ENCODE measurements around the gene LRP1. TPM values are rescaled to one million over a fixed set of nuclear protein-coding genes. Genes with fewer than 3 reads are reported as not detected.

The LRP1 gene
- total RNA-seq, 1 donor from 2014 or later: 95.7 TPM

- Mint-ChIP-seq H3K4me1 (ENCODE audit: low read depth) (peaks cover 25% of the 10 kb centered on the region), H3K4me3 (ENCODE audit: low read depth) (no peak overlapping the region), H3K27ac (no peak overlapping the region), H3K27me3 (peaks cover 28% of the 10 kb centered on the region), H3K36me3 (ENCODE audit: insufficient read depth) (peaks cover 30% of the 10 kb centered on the region), H3K9me3 (ENCODE audit: low read depth) (no peaks in the 10 kb centered on the region)
- DNase-seq (ENCODE audit: low spot score, unreplicated experiment): no peak
- TF ChIP-seq CTCF (IDR thresholded peaks at IDR 0.05; ENCODE audit: unreplicated experiment): no peak
Observed at GRCh38 chr12:57232156-57232756, 104.0 kb downstream of the LRP1 start.

DNA sequence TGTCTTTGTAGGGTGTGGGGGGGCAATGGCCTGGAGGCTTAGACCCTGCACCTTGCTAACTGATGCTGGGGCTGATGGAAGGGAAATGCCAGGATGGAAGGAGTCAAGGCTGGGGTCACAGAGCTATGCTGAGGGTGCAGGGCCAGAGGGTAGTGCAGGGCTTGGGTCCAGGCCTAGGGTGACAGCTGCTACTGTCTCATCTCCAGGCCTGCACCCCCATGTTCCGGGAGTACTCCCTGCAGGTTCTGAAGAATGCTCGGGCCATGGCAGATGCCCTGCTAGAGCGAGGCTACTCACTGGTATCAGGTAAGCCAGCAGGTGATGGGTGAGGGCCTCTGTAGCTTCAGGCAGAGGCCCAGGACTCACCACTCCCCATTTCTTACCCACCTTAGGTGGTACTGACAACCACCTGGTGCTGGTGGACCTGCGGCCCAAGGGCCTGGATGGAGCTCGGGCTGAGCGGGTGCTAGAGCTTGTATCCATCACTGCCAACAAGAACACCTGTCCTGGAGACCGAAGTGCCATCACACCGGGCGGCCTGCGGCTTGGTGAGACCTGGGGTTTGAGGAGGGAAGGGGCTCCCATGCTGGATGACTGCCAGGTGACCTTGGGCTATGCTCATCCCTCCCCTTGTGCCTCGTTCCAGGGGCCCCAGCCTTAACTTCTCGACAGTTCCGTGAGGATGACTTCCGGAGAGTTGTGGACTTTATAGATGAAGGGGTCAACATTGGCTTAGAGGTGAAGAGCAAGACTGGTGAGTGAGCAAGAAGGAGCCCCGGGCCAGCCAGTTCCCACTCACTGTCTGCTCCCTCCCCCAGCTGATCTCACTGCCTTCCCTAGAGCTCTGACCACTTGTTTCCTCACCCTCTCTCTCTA is 105.3 kb downstream of the LRP1 start:
- peaks cover 22% of the 10 kb centered on the region for H3K4me1 Mint-ChIP-seq (ENCODE audit: low read depth)
- H3K27ac Mint-ChIP-seq: no peak overlapping the region
- H3K36me3 Mint-ChIP-seq (ENCODE audit: insufficient read depth): peaks cover 30% of the 10 kb centered on the region
- TF ChIP-seq CTCF (IDR thresholded peaks at IDR 0.05; ENCODE audit: unreplicated experiment): no peak
- no peak for DNase-seq (ENCODE audit: low spot score, unreplicated experiment)
- H3K9me3 Mint-ChIP-seq (ENCODE audit: low read depth): no peaks in the 10 kb centered on the region
- peaks cover 39% of the 10 kb centered on the region for H3K27me3 Mint-ChIP-seq
- H3K4me3 Mint-ChIP-seq (ENCODE audit: low read depth): peak overlapping the region; percentile 11

DNA sequence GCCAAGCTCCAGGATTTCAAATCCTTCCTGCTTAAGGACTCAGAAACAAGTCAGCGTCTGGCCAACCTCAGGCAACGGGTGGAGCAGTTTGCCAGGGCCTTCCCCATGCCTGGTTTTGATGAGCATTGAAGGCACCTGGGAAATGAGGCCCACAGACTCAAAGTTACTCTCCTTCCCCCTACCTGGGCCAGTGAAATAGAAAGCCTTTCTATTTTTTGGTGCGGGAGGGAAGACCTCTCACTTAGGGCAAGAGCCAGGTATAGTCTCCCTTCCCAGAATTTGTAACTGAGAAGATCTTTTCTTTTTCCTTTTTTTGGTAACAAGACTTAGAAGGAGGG is 105.9 kb downstream of the LRP1 start:
- Mint-ChIP-seq H3K9me3 (ENCODE audit: low read depth) (no peaks in the 10 kb centered on the region), H3K4me3 (ENCODE audit: low read depth) (peak overlapping the region; percentile 11), H3K27me3 (peaks cover 43% of the 10 kb centered on the region), H3K36me3 (ENCODE audit: insufficient read depth) (peaks cover 30% of the 10 kb centered on the region), H3K4me1 (ENCODE audit: low read depth) (peaks cover 23% of the 10 kb centered on the region), H3K27ac (no peak overlapping the region)
- no peak for TF ChIP-seq CTCF (IDR thresholded peaks at IDR 0.05; ENCODE audit: unreplicated experiment)
- DNase-seq (ENCODE audit: low spot score, unreplicated experiment): no peak

DNA sequence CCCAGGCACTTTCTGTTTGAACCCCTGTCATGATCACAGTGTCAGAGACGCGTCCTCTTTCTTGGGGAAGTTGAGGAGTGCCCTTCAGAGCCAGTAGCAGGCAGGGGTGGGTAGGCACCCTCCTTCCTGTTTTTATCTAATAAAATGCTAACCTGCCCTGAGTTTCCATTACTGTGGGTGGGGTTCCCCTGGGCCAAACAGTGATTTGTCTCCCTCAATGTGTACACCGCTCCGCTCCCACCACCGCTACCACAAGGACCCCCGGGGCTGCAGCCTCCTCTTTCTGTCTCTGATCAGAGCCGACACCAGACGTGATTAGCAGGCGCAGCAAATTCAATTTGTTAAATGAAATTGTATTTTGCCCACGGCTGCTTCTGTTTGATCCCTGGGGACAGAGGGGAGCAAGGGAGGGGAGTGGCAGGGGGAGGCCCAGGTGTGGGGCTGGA is 106.3 kb downstream of the LRP1 start:
- Mint-ChIP-seq H3K27ac (no peak overlapping the region), H3K36me3 (ENCODE audit: insufficient read depth) (peaks cover 30% of the 10 kb centered on the region), H3K4me1 (ENCODE audit: low read depth) (peaks cover 20% of the 10 kb centered on the region), H3K9me3 (ENCODE audit: low read depth) (no peaks in the 10 kb centered on the region), H3K27me3 (peaks cover 47% of the 10 kb centered on the region), H3K4me3 (ENCODE audit: low read depth) (no peak overlapping the region)
- DNase-seq (ENCODE audit: low spot score, unreplicated experiment): no peak
- TF ChIP-seq CTCF (IDR thresholded peaks at IDR 0.05; ENCODE audit: unreplicated experiment): no peak

DNA sequence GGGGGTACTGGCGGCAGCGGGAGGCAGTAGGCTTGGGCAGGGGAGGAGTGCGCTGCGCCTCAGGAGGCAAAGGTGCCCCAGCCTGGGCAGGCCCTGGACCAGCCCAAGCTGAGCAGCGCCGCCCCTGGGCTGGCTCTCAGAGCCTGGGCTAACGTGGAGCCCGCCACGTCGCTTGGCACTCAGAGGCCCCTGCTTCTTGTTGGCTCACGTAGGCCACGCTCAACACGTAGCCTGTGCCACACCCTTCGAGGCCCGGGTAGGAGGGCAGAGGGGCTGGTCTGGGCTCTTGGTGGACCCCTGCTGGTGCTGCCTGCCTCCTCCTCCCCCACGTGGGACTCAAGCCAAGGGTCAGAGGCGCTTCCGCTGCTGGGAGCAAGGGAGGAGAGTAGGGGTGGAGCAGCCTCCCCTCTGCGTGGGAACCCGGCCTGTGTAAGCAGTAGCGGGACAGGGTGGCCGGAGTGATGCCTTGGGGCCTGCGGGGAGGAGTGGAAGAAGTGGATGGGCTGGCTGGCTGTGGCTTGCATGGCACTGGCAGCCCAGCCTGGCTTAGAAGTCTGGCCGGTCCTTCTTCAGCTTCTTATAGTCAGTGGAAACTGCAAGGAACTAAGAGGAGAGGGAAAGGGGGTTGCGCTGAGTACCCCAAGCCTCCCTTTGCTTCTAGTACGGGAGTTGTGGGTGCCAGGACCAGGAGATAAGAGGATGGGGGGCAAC is 106.9 kb downstream of the LRP1 start:
- Mint-ChIP-seq H3K4me1 (ENCODE audit: low read depth) (peaks cover 18% of the 10 kb centered on the region), H3K27ac (no peak overlapping the region), H3K27me3 (peaks cover 53% of the 10 kb centered on the region), H3K36me3 (ENCODE audit: insufficient read depth) (peaks cover 30% of the 10 kb centered on the region), H3K9me3 (ENCODE audit: low read depth) (no peaks in the 10 kb centered on the region), H3K4me3 (ENCODE audit: low read depth) (no peak overlapping the region)
- TF ChIP-seq CTCF (IDR thresholded peaks at IDR 0.05; ENCODE audit: unreplicated experiment): no peak
- no peak for DNase-seq (ENCODE audit: low spot score, unreplicated experiment)
